ENCODE results near the gene OGFOD3. TPM values are rescaled to one million over a fixed set of nuclear protein-coding genes. Genes with fewer than 3 reads are reported as not detected.
"Not testable (repeated sequence)": the region's sequence is repeated elsewhere in the genome, so short reads cannot be mapped to it uniquely, and the experiment has no call there.

OGFOD3 gene
- total RNA-seq, 5 donors from 2014 or later (not counting 1 experiment from before 2014, with no cell fraction given) = 22.0 to 32.2 (median 29.2) TPM

- H3K9me3 ChIP-seq = no peaks in the 10 kb centered on the region
- Mint-ChIP-seq H3K36me3 (no peaks in the 10 kb centered on the region), H3K4me3 (no peak overlapping the region), H3K9me3 (no peaks in the 10 kb centered on the region), H3K27ac (no peak overlapping the region), H3K4me1 (peaks cover 2 to 11% (median 8%) of the 10 kb centered on the region in 3 donors), H3K27me3 (peaks cover 26 to 45% of the 10 kb centered on the region in 2 donors)
- no peak overlapping the region for H3K4me3 ChIP-seq (ENCODE audit: control insufficient read depth in 1 of 2, extremely low read depth in 1 of 2, low read length in 1 of 2)
- H3K4me1 ChIP-seq (ENCODE audit: control insufficient read depth in 1 of 2, extremely low read depth in 1 of 2, insufficient read depth in 2 of 2, low read length in 2 of 2) = no peaks in the 10 kb centered on the region
- ChIA-PET CTCF (no interaction called here), POLR2A (interaction anchor here in 1 of 2 donors (0.6 kb wide), 1 partner anchor 411 kb away, joined by 11 read pairs; no protein-coding TSS in a partner anchor)
- 57% methylated on average over 7 of the region's 10 CpGs for WGBS (ENCODE audit: insufficient coverage)
- H3K27ac ChIP-seq (ENCODE audit: low read length) = no peak overlapping the region
- H3K27me3 ChIP-seq (replicated peaks in 1 of 2; ENCODE audit: control insufficient read depth in 2 of 2, extremely low read depth in 1 of 2, insufficient read depth in 2 of 2, low read length in 1 of 2) = peaks cover 0 to 61% of the 10 kb centered on the region in 2 experiments
- no peaks in the 10 kb centered on the region for H3K36me3 ChIP-seq (ENCODE audit: control insufficient read depth in 2 of 2, extremely low read depth in 1 of 2, insufficient read depth in 1 of 2, low read length in 1 of 2)
- ATAC-seq (replicated peaks in 1 of 4) (no peak), DNase-seq (no peak)
These were observed 39.7 kb downstream of the OGFOD3 start for GRCh38 chr17:82378741-82379021.

GRCh38 chr17:82377924-82378740, 40.3 kb downstream of the OGFOD3 start:
- no peaks in the 10 kb centered on the region for H3K4me1 ChIP-seq (ENCODE audit: control insufficient read depth in 1 of 2, extremely low read depth in 1 of 2, insufficient read depth in 2 of 2, low read length in 2 of 2)
- H3K4me3 ChIP-seq (ENCODE audit: control insufficient read depth in 1 of 2, extremely low read depth in 1 of 2, low read length in 1 of 2) = no peak overlapping the region
- H3K36me3 ChIP-seq (ENCODE audit: control insufficient read depth in 2 of 2, extremely low read depth in 1 of 2, insufficient read depth in 1 of 2, low read length in 1 of 2) = no peaks in the 10 kb centered on the region
- DNase-seq (no peak), ATAC-seq (replicated peaks in 1 of 4) (no peak)
- H3K27me3 ChIP-seq (replicated peaks in 1 of 2; ENCODE audit: control insufficient read depth in 2 of 2, extremely low read depth in 1 of 2, insufficient read depth in 2 of 2, low read length in 1 of 2) = peaks cover 0 to 60% of the 10 kb centered on the region in 2 experiments
- POLR2A ChIA-PET = interaction anchor here in 1 of 2 donors (0.6 kb wide), 1 partner anchor 410 kb away, joined by 11 read pairs; no protein-coding TSS in a partner anchor
- Mint-ChIP-seq H3K9me3 (no peaks in the 10 kb centered on the region), H3K36me3 (no peaks in the 10 kb centered on the region), H3K4me3 (no peak overlapping the region), H3K27me3 (peaks cover 27 to 48% of the 10 kb centered on the region in 2 donors), H3K4me1 (peaks cover 2 to 11% (median 9%) of the 10 kb centered on the region in 3 donors), H3K27ac (no peak overlapping the region)
- H3K9me3 ChIP-seq = no peaks in the 10 kb centered on the region
- CTCF ChIA-PET = no interaction called here
- no peak overlapping the region for H3K27ac ChIP-seq (ENCODE audit: low read length)
- 88% methylated on average over 23 of the region's 31 CpGs for WGBS (ENCODE audit: insufficient coverage)

GRCh38 chr17:82377294-82377693, 41.1 kb downstream of the OGFOD3 start:
- H3K27ac ChIP-seq (ENCODE audit: low read length); H3K4me3 Mint-ChIP-seq; POLR2A ChIA-PET; H3K27ac Mint-ChIP-seq; H3K36me3 ChIP-seq (ENCODE audit: control insufficient read depth in 2 of 2, extremely low read depth in 1 of 2, insufficient read depth in 1 of 2, low read length in 1 of 2); CTCF ChIA-PET; H3K36me3 Mint-ChIP-seq; H3K4me1 ChIP-seq (ENCODE audit: control insufficient read depth in 1 of 2, extremely low read depth in 1 of 2, insufficient read depth in 2 of 2, low read length in 2 of 2); H3K9me3 ChIP-seq; ATAC-seq (replicated peaks in 1 of 4); DNase-seq; H3K9me3 Mint-ChIP-seq; H3K4me3 ChIP-seq (ENCODE audit: control insufficient read depth in 1 of 2, extremely low read depth in 1 of 2, low read length in 1 of 2): not testable (repeated sequence)
- Mint-ChIP-seq H3K27me3 (peaks cover 34 to 54% of the 10 kb centered on the region in 2 donors), H3K4me1 (peaks cover 6 to 17% (median 17%) of the 10 kb centered on the region in 3 donors)
- H3K27me3 ChIP-seq (replicated peaks in 1 of 2; ENCODE audit: control insufficient read depth in 2 of 2, extremely low read depth in 1 of 2, insufficient read depth in 2 of 2, low read length in 1 of 2) = peaks cover 0 to 63% of the 10 kb centered on the region in 2 experiments
- no CpG with 5 or more reads among the region's 5 CpGs for WGBS (ENCODE audit: insufficient coverage)

- 80% methylated on average over 13 of the region's 16 CpGs for WGBS (ENCODE audit: insufficient coverage)
- ChIA-PET POLR2A (no interaction called here), CTCF (no interaction called here)
- Mint-ChIP-seq H3K27me3 (peaks cover 29 to 48% of the 10 kb centered on the region in 2 donors), H3K4me3 (no peak overlapping the region), H3K27ac (no peak overlapping the region), H3K9me3 (no peaks in the 10 kb centered on the region), H3K4me1 (peaks cover 6 to 18% (median 17%) of the 10 kb centered on the region in 3 donors), H3K36me3 (no peaks in the 10 kb centered on the region)
- ATAC-seq (replicated peaks in 1 of 4) = no peak
- no peak for DNase-seq
- peaks cover 2% of the 10 kb centered on the region in 2 experiments for H3K4me1 ChIP-seq (ENCODE audit: control insufficient read depth in 1 of 2, extremely low read depth in 1 of 2, insufficient read depth in 2 of 2, low read length in 2 of 2)
- no peak overlapping the region for H3K4me3 ChIP-seq (ENCODE audit: control insufficient read depth in 1 of 2, extremely low read depth in 1 of 2, low read length in 1 of 2)
- no peaks in the 10 kb centered on the region for H3K36me3 ChIP-seq (ENCODE audit: control insufficient read depth in 2 of 2, extremely low read depth in 1 of 2, insufficient read depth in 1 of 2, low read length in 1 of 2)
- H3K9me3 ChIP-seq = no peaks in the 10 kb centered on the region
- H3K27ac ChIP-seq (ENCODE audit: low read length) = no peak overlapping the region
- peaks cover 0 to 68% of the 10 kb centered on the region in 2 experiments for H3K27me3 ChIP-seq (replicated peaks in 1 of 2; ENCODE audit: control insufficient read depth in 2 of 2, extremely low read depth in 1 of 2, insufficient read depth in 2 of 2, low read length in 1 of 2)
These were observed 42.2 kb downstream of the OGFOD3 start for GRCh38 chr17:82376042-82376730.

- no peak for DNase-seq
- Histone ChIP-seq H3K27me3 (replicated peaks in 1 of 2; ENCODE audit: control insufficient read depth in 2 of 2, extremely low read depth in 1 of 2, insufficient read depth in 2 of 2, low read length in 1 of 2) (peaks cover under 1 to 75% of the 10 kb centered on the region in 2 experiments), H3K9me3 (no peaks in the 10 kb centered on the region), H3K4me3 (ENCODE audit: control insufficient read depth in 1 of 2, extremely low read depth in 1 of 2, low read length in 1 of 2) (no peak overlapping the region), H3K4me1 (ENCODE audit: control insufficient read depth in 1 of 2, extremely low read depth in 1 of 2, insufficient read depth in 2 of 2, low read length in 2 of 2) (peaks cover 2 to 9% of the 10 kb centered on the region in 2 experiments), H3K36me3 (ENCODE audit: control insufficient read depth in 2 of 2, extremely low read depth in 1 of 2, insufficient read depth in 1 of 2, low read length in 1 of 2) (no peaks in the 10 kb centered on the region), H3K27ac (ENCODE audit: low read length) (no peak overlapping the region)
- Mint-ChIP-seq H3K36me3 (no peaks in the 10 kb centered on the region), H3K4me1 (peaks cover 11 to 25% (median 19%) of the 10 kb centered on the region in 3 donors), H3K4me3 (no peak overlapping the region), H3K9me3 (no peaks in the 10 kb centered on the region), H3K27ac (no peak overlapping the region), H3K27me3 (peaks cover 28 to 48% of the 10 kb centered on the region in 2 donors)
- ATAC-seq (replicated peaks in 1 of 4) = no peak
- 57% methylated on average over 46 of the region's 46 CpGs for WGBS (ENCODE audit: insufficient coverage)
- ChIA-PET POLR2A (no interaction called here), CTCF (no interaction called here)
These were observed 42.9 kb downstream of the OGFOD3 start for GRCh38 chr17:82375359-82376041.

GRCh38 chr17:82374626-82375331, 43.6 kb downstream of the OGFOD3 start:
- no peak overlapping the region for H3K4me3 Mint-ChIP-seq
- no peak overlapping the region for H3K27ac Mint-ChIP-seq
- Histone ChIP-seq H3K9me3 (no peaks in the 10 kb centered on the region), H3K4me1 (ENCODE audit: control insufficient read depth in 1 of 2, extremely low read depth in 1 of 2, insufficient read depth in 2 of 2, low read length in 2 of 2) (peaks cover 2 to 12% of the 10 kb centered on the region in 2 experiments), H3K27me3 (replicated peaks in 1 of 2; ENCODE audit: control insufficient read depth in 2 of 2, extremely low read depth in 1 of 2, insufficient read depth in 2 of 2, low read length in 1 of 2) (peaks cover 4 to 76% of the 10 kb centered on the region in 2 experiments), H3K27ac (ENCODE audit: low read length) (no peak overlapping the region), H3K36me3 (ENCODE audit: control insufficient read depth in 2 of 2, extremely low read depth in 1 of 2, insufficient read depth in 1 of 2, low read length in 1 of 2) (no peaks in the 10 kb centered on the region), H3K4me3 (ENCODE audit: control insufficient read depth in 1 of 2, extremely low read depth in 1 of 2, low read length in 1 of 2) (no peak overlapping the region)
- no peaks in the 10 kb centered on the region for H3K9me3 Mint-ChIP-seq
- DNase-seq (no peak), ATAC-seq (replicated peaks in 1 of 4) (no peak)
- no peaks in the 10 kb centered on the region for H3K36me3 Mint-ChIP-seq
- ChIA-PET POLR2A (no interaction called here), CTCF (no interaction called here)
- 33% methylated on average over 76 of the region's 79 CpGs for WGBS (ENCODE audit: insufficient coverage)
- H3K27me3 Mint-ChIP-seq = peaks cover 26 to 47% of the 10 kb centered on the region in 2 donors
- peaks cover 10 to 18% (median 17%) of the 10 kb centered on the region in 3 donors for H3K4me1 Mint-ChIP-seq

All from T-cell (primary cell).